ENCODE measurements around the gene ZNF554.

- TF ChIP-seq TAF1 (IDR thresholded peaks at IDR 0.05; ENCODE audit: low read depth, low read length) (no peak), POLR2A (IDR thresholded peaks at IDR 0.05; ENCODE audit: low read depth, low read length) (no peak), POLR2AphosphoS5 (IDR thresholded peaks at IDR 0.05; ENCODE audit: low read depth, low read length) (no peak), PAX5 (IDR thresholded peaks at IDR 0.05; ENCODE audit: insufficient read depth, low read length, severe bottlenecking) (no peak), POU2F2 (IDR thresholded peaks at IDR 0.05; ENCODE audit: low read depth, low read length) (no peak), SPI1 (IDR thresholded peaks at IDR 0.05; ENCODE audit: low read depth, low read length) (no peak)
Measured at GRCh38 chr19:2877398-2878331, 58.0 kb downstream of the ZNF554 start.

All from GM12891 (cell line).